ENCODE measurements around the gene SLFNL1. TPM values are rescaled to one million over a fixed set of nuclear protein-coding genes. Genes with fewer than 3 reads are reported as not detected.

SLFNL1 gene
- total and polyA plus RNA-seq, 4 donors: 0.02 to 0.68 (median 0.38) TPM

DNA sequence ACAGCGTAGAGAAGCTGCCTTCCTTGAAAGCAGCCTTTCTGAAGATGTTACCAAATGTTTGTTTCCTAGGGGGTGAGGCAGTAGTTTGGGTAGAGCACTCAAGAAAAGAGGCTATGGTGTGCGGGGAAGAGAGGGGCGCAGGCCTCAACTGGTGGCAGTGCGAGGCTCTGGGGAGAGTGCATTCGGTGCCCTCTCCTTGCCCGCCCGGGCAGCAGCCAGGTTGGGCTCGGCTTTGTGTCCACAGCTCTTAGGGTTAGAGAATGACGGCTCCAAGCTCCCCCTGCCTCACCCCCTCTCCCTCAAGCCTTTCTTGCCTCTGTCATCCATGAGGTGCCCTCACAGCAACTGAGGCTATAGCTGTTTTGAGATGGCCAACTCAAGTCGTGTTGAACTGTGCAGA is 899 bp upstream of the SLFNL1 start:
- no peaks in the 10 kb centered on the region for H3K9me3 ChIP-seq (ENCODE audit: control insufficient read depth in 4 of 4, low read length in 3 of 4)
- DNase-seq (ENCODE audit: low spot score): no peak
- no peaks in the 10 kb centered on the region for H3K4me1 ChIP-seq (ENCODE audit: control insufficient read depth in 4 of 4, insufficient read depth in 4 of 4, low read length in 3 of 4)
- WGBS: 93% methylated on average over 10 of the region's 10 CpGs
- H3K4me3 ChIP-seq (ENCODE audit: low read depth in 1 of 3, low read length in 3 of 3): no peak overlapping the region
- TF ChIP-seq RXRA (IDR thresholded peaks at IDR 0.05) (no peak), GABPA (IDR thresholded peaks at IDR 0.05 in 1 of 2, conservative IDR thresholded peaks at IDR 0.05 in 1 of 2) (no peak), HNF4G (IDR thresholded peaks at IDR 0.05) (no peak), FOXA1 (IDR thresholded peaks at IDR 0.05) (no peak), NR2F2 (IDR thresholded peaks at IDR 0.05) (no peak), HNF4A (conservative IDR thresholded peaks at IDR 0.05) (no peak), MAX (IDR thresholded peaks at IDR 0.05) (no peak), TAF1 (conservative IDR thresholded peaks at IDR 0.05) (no peak), SP1 (IDR thresholded peaks at IDR 0.05) (no peak), FOXA2 (IDR thresholded peaks at IDR 0.05) (no peak), EGR1 (IDR thresholded peaks at IDR 0.05; ENCODE audit: low read depth in 2 of 2) (no peak), RAD21 (IDR thresholded peaks at IDR 0.05) (no peak), JUND (IDR thresholded peaks at IDR 0.05) (no peak)
- TF ChIP-seq, protein P1, sequence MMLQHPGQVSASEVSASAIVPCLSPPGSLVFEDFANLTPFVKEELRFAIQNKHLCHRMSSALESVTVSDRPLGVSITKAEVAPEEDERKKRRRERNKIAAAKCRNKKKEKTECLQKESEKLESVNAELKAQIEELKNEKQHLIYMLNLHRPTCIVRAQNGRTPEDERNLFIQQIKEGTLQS (IDR thresholded peaks at IDR 0.05): no peak
- TF ChIP-seq, protein P2, sequence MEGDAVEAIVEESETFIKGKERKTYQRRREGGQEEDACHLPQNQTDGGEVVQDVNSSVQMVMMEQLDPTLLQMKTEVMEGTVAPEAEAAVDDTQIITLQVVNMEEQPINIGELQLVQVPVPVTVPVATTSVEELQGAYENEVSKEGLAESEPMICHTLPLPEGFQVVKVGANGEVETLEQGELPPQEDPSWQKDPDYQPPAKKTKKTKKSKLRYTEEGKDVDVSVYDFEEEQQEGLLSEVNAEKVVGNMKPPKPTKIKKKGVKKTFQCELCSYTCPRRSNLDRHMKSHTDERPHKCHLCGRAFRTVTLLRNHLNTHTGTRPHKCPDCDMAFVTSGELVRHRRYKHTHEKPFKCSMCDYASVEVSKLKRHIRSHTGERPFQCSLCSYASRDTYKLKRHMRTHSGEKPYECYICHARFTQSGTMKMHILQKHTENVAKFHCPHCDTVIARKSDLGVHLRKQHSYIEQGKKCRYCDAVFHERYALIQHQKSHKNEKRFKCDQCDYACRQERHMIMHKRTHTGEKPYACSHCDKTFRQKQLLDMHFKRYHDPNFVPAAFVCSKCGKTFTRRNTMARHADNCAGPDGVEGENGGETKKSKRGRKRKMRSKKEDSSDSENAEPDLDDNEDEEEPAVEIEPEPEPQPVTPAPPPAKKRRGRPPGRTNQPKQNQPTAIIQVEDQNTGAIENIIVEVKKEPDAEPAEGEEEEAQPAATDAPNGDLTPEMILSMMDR (IDR thresholded peaks at IDR 0.05; ENCODE audit: low read depth, low read length, missing input control): no peak
- TF ChIP-seq, protein P3, sequence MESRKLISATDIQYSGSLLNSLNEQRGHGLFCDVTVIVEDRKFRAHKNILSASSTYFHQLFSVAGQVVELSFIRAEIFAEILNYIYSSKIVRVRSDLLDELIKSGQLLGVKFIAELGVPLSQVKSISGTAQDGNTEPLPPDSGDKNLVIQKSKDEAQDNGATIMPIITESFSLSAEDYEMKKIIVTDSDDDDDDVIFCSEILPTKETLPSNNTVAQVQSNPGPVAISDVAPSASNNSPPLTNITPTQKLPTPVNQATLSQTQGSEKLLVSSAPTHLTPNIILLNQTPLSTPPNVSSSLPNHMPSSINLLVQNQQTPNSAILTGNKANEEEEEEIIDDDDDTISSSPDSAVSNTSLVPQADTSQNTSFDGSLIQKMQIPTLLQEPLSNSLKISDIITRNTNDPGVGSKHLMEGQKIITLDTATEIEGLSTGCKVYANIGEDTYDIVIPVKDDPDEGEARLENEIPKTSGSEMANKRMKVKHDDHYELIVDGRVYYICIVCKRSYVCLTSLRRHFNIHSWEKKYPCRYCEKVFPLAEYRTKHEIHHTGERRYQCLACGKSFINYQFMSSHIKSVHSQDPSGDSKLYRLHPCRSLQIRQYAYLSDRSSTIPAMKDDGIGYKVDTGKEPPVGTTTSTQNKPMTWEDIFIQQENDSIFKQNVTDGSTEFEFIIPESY (IDR thresholded peaks at IDR 0.05): no peak
- peaks cover 0 to 18% (median 4%) of the 10 kb centered on the region in 4 donors for H3K36me3 ChIP-seq (ENCODE audit: control insufficient read depth in 4 of 4, insufficient read depth in 3 of 4, low read depth in 1 of 4, low read length in 3 of 4)
- H3K27ac ChIP-seq (ENCODE audit: low read depth in 1 of 2, low read length in 2 of 2): no peak overlapping the region
- H3K9ac ChIP-seq (ENCODE audit: low read depth in 1 of 2, low read length in 2 of 2): no peak overlapping the region
- no peaks in the 10 kb centered on the region for H3K27me3 ChIP-seq (ENCODE audit: control insufficient read depth in 4 of 4, insufficient read depth in 4 of 4, low read length in 3 of 4)

GRCh38 chr1:41020654-41021053 is 871 bp downstream of the SLFNL1 start:
- H3K9ac ChIP-seq (ENCODE audit: low read depth in 1 of 2, low read length in 2 of 2): no peak overlapping the region
- H3K4me3 ChIP-seq (ENCODE audit: low read depth in 1 of 3, low read length in 3 of 3): no peak overlapping the region
- H3K4me1 ChIP-seq (ENCODE audit: control insufficient read depth in 4 of 4, insufficient read depth in 4 of 4, low read length in 3 of 4): no peaks in the 10 kb centered on the region
- DNase-seq (ENCODE audit: low spot score): no peak
- no peak overlapping the region for H3K27ac ChIP-seq (ENCODE audit: low read depth in 1 of 2, low read length in 2 of 2)
- TF ChIP-seq FOXA2 (IDR thresholded peaks at IDR 0.05) (no peak), NR2F2 (IDR thresholded peaks at IDR 0.05) (no peak), TAF1 (conservative IDR thresholded peaks at IDR 0.05) (no peak), YY1 (IDR thresholded peaks at IDR 0.05) (no peak), JUND (IDR thresholded peaks at IDR 0.05) (no peak), RAD21 (IDR thresholded peaks at IDR 0.05) (no peak), FOXA1 (IDR thresholded peaks at IDR 0.05) (no peak), HNF4A (conservative IDR thresholded peaks at IDR 0.05) (no peak), HNF4G (IDR thresholded peaks at IDR 0.05) (no peak)
- TF ChIP-seq, protein P3 (IDR thresholded peaks at IDR 0.05): no peak
- WGBS: 90% methylated on average over 3 of the region's 3 CpGs
- no peaks in the 10 kb centered on the region for H3K9me3 ChIP-seq (ENCODE audit: control insufficient read depth in 4 of 4, low read length in 3 of 4)
- peaks cover 2 to 27% (median 13%) of the 10 kb centered on the region in 4 donors for H3K36me3 ChIP-seq (ENCODE audit: control insufficient read depth in 4 of 4, insufficient read depth in 3 of 4, low read depth in 1 of 4, low read length in 3 of 4)
- no peaks in the 10 kb centered on the region for H3K27me3 ChIP-seq (ENCODE audit: control insufficient read depth in 4 of 4, insufficient read depth in 4 of 4, low read length in 3 of 4)
